Myocyte (in vitro differentiated cells): Measurements from ENCODE around the gene ACTL7B. TPM values are rescaled to one million over a fixed set of nuclear protein-coding genes. Genes with fewer than 3 reads are reported as not detected.

Experiments used
- total RNA-seq: library from RNA; depleted of rRNA; stranded (reverse); fragments of >200 nt; gene quantifications from 2 replicates; pipeline ENCODE4 v1.2.3, GENCODE V29; 2014

ACTL7B gene
- total RNA-seq, 1 donor from 2014 or later: not detected

Other genes with a start within 250 kb of the ACTL7B start
- not detected in 2 replicates for gene ACTL7A, start 6.3 kb upstream of the ACTL7B start, total RNA-seq
- 22.5 and 24.7 TPM in 2 replicates for gene ELP1, start 78.1 kb upstream of the ACTL7B start, total RNA-seq
- 8.5 and 10.1 TPM in 2 replicates for gene ABITRAM, start 78.4 kb upstream of the ACTL7B start, total RNA-seq
- gene CTNNAL1, start 157.5 kb upstream of the ACTL7B start, total RNA-seq: 45.6 and 93.6 TPM in 2 replicates